ENCODE data around the gene YWHAB. TPM values are rescaled to one million over a fixed set of nuclear protein-coding genes. Genes with fewer than 3 reads are reported as not detected.

YWHAB gene
- total RNA-seq, 1 experiment from 2014 or later: 267 TPM

DNA sequence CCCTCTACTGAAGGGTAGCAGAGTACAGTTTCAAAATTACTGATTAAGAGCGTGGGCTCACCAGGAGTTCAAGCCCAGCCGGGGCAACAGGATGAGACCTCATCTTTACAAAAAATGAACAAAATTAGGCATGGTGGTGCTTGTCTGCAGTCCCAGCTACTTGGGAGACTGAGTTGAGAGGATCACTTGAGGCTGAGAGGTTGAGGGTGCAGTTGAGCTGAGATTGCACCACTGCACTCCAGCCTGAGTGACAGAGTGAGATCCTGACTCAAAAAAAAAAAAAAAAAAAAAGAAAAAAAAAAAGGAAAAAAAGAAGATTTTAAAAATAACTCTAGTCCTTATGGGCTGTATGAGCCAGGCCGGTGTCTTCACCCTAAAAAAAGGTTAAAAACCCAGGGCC is 43.1 kb downstream of the YWHAB start:
- CTCF ChIA-PET: interaction anchor here (0.6 kb wide), 1 partner anchor 70 kb away, joined by 12 read pairs; no protein-coding TSS in a partner anchor
- POLR2A ChIA-PET: no interaction called here
- TF ChIP-seq, protein P1, sequence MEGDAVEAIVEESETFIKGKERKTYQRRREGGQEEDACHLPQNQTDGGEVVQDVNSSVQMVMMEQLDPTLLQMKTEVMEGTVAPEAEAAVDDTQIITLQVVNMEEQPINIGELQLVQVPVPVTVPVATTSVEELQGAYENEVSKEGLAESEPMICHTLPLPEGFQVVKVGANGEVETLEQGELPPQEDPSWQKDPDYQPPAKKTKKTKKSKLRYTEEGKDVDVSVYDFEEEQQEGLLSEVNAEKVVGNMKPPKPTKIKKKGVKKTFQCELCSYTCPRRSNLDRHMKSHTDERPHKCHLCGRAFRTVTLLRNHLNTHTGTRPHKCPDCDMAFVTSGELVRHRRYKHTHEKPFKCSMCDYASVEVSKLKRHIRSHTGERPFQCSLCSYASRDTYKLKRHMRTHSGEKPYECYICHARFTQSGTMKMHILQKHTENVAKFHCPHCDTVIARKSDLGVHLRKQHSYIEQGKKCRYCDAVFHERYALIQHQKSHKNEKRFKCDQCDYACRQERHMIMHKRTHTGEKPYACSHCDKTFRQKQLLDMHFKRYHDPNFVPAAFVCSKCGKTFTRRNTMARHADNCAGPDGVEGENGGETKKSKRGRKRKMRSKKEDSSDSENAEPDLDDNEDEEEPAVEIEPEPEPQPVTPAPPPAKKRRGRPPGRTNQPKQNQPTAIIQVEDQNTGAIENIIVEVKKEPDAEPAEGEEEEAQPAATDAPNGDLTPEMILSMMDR (IDR thresholded peaks at IDR 0.05): no peak
- TF ChIP-seq, protein P2, sequence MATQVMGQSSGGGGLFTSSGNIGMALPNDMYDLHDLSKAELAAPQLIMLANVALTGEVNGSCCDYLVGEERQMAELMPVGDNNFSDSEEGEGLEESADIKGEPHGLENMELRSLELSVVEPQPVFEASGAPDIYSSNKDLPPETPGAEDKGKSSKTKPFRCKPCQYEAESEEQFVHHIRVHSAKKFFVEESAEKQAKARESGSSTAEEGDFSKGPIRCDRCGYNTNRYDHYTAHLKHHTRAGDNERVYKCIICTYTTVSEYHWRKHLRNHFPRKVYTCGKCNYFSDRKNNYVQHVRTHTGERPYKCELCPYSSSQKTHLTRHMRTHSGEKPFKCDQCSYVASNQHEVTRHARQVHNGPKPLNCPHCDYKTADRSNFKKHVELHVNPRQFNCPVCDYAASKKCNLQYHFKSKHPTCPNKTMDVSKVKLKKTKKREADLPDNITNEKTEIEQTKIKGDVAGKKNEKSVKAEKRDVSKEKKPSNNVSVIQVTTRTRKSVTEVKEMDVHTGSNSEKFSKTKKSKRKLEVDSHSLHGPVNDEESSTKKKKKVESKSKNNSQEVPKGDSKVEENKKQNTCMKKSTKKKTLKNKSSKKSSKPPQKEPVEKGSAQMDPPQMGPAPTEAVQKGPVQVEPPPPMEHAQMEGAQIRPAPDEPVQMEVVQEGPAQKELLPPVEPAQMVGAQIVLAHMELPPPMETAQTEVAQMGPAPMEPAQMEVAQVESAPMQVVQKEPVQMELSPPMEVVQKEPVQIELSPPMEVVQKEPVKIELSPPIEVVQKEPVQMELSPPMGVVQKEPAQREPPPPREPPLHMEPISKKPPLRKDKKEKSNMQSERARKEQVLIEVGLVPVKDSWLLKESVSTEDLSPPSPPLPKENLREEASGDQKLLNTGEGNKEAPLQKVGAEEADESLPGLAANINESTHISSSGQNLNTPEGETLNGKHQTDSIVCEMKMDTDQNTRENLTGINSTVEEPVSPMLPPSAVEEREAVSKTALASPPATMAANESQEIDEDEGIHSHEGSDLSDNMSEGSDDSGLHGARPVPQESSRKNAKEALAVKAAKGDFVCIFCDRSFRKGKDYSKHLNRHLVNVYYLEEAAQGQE (IDR thresholded peaks at IDR 0.05; ENCODE audit: insufficient read depth in 1 of 2, low read depth in 2 of 2, low read length in 1 of 2): no peak
- TF ChIP-seq POLR2AphosphoS5 (IDR thresholded peaks at IDR 0.05; ENCODE audit: low read depth, low read length): no peak
- TF ChIP-seq TCF7L2 (IDR thresholded peaks at IDR 0.05; ENCODE audit: low read depth, low read length): no peak
- no peak for TF ChIP-seq SIN3A (IDR thresholded peaks at IDR 0.05; ENCODE audit: borderline replicate concordance, insufficient read depth, low read depth, low read length)
- H3K36me3 ChIP-seq (ENCODE audit: control insufficient read depth, insufficient read depth, low read length): no peaks in the 10 kb centered on the region
- no peaks in the 10 kb centered on the region for H3K4me1 ChIP-seq (ENCODE audit: control insufficient read depth, insufficient read depth, low read length)
- ATAC-seq (no peak), DNase-seq (ENCODE audit: low read depth, low spot score) (no peak)
- H3K27me3 ChIP-seq (ENCODE audit: control insufficient read depth, insufficient read depth, low read length): no peaks in the 10 kb centered on the region
- in situ Hi-C loops (cut with HindIII; ENCODE audit: low pct_unique_long_range_greater_than_20kb, low sequenced_read_pairs) (no loop called here), intact Hi-C loops (cut with micrococcal nuclease; ENCODE audit: unreplicated experiment) (no loop called here)
- no TSS peak for BruUV-seq (replicated peaks)
- H3K9me3 ChIP-seq (ENCODE audit: control insufficient read depth, insufficient read depth, low read depth, low read length): no peaks in the 10 kb centered on the region
- no peak overlapping the region for H3K27ac ChIP-seq (ENCODE audit: low read length)
- H3K4me3 ChIP-seq (ENCODE audit: low read depth in 2 of 2, low read length in 2 of 2): no peak overlapping the region

DNA sequence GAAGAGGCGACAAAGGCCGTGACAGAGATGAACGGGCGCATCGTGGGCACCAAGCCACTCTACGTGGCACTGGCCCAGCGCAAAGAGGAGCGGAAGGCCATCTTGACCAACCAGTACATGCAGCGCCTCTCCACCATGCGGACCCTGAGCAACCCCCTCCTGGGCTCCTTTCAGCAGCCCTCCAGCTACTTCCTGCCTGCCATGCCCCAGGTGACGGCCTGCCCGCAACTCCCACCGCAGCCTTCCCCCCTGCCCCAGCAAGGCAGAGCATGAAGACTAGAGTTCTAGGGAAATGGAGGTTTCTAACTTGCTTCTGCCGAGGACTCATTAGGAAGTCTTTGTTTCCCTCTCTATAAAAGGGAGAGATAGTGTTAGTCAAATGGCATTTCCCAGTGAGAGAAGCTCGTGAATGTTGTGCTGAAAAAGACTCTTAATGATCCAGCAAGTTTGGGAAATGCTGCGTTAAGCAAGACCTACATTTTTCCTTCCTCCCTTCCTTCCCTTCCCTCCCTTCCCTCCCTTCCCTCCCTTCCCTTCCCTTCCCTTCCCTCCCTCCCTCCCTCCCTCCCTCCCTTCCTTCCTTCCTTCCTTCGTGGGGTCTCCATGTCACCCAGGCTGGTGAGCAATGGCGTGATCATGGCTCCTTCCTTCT is 45.1 kb downstream of the YWHAB start:
- in situ Hi-C loops (cut with HindIII; ENCODE audit: low pct_unique_long_range_greater_than_20kb, low sequenced_read_pairs): no loop called here
- TF ChIP-seq TCF7L2 (IDR thresholded peaks at IDR 0.05; ENCODE audit: low read depth, low read length): no peak
- no peak for TF ChIP-seq SIN3A (IDR thresholded peaks at IDR 0.05; ENCODE audit: borderline replicate concordance, insufficient read depth, low read depth, low read length)
- TF ChIP-seq POLR2AphosphoS5 (IDR thresholded peaks at IDR 0.05; ENCODE audit: low read depth, low read length): no peak
- TF ChIP-seq, protein P1 (IDR thresholded peaks at IDR 0.05): no peak
- TF ChIP-seq, protein P2 (IDR thresholded peaks at IDR 0.05; ENCODE audit: insufficient read depth in 1 of 2, low read depth in 2 of 2, low read length in 1 of 2): no peak
- DNase-seq (ENCODE audit: low read depth, low spot score) (no peak), ATAC-seq (no peak)
- ChIA-PET POLR2A (no interaction called here), CTCF (no interaction called here)
- Histone ChIP-seq H3K9me3 (ENCODE audit: control insufficient read depth, insufficient read depth, low read depth, low read length) (no peaks in the 10 kb centered on the region), H3K27ac (ENCODE audit: low read length) (no peak overlapping the region), H3K4me1 (ENCODE audit: control insufficient read depth, insufficient read depth, low read length) (no peaks in the 10 kb centered on the region), H3K36me3 (ENCODE audit: control insufficient read depth, insufficient read depth, low read length) (no peaks in the 10 kb centered on the region), H3K27me3 (ENCODE audit: control insufficient read depth, insufficient read depth, low read length) (no peaks in the 10 kb centered on the region), H3K4me3 (ENCODE audit: low read depth in 2 of 2, low read length in 2 of 2) (no peak overlapping the region)
- no TSS peak for BruUV-seq (replicated peaks)
- intact Hi-C loops (cut with micrococcal nuclease; ENCODE audit: unreplicated experiment): no loop called here
